HEK293 (cell line): ENCODE results near the gene NOXO1.
A peak's percentile ranks its signal among the peaks of the same experiment; 100 is the strongest.

Experiments
- BCL11B ChIP-seq: fragments of 450-650 bp; formaldehyde crosslinking; IDR thresholded peaks from 2 replicates; pipeline ENCODE4 v1.5.1; 2016; ENCODE audit warnings: low read depth, missing biosample characterization, missing genetic modification characterization
- GLIS2 ChIP-seq: fragments of 450-650 bp; formaldehyde crosslinking; IDR thresholded peaks from 2 replicates; pipeline ENCODE4 v1.5.1; 2016; ENCODE audit warnings: missing biosample characterization, missing genetic modification characterization
- INSM2 ChIP-seq: fragments of 450-650 bp; formaldehyde crosslinking; IDR thresholded peaks from 2 replicates; pipeline ENCODE4 v1.5.1; 2016; ENCODE audit warnings: missing biosample characterization, missing genetic modification characterization
- MEIS1 ChIP-seq: sonication (generic); formaldehyde crosslinking; IDR thresholded peaks from 2 replicates; pipeline ENCODE4 v1.8.1; 2022; ENCODE audit warnings: missing genetic modification reagents, mild to moderate bottlenecking, borderline replicate concordance
- OSR2 ChIP-seq: fragments of 450-650 bp; formaldehyde crosslinking; IDR thresholded peaks from 2 replicates; pipeline ENCODE4 v1.5.1; 2016; ENCODE audit warnings: missing biosample characterization, missing genetic modification characterization
- PBX3 ChIP-seq: sonication (generic); formaldehyde crosslinking; IDR thresholded peaks from 2 replicates; pipeline ENCODE4 v1.8.1; 2022; ENCODE audit warnings: mild to moderate bottlenecking, moderate library complexity, missing genetic modification reagents
- SP2 ChIP-seq: fragments of 450-650 bp; formaldehyde crosslinking; IDR thresholded peaks from 2 replicates; pipeline ENCODE4 v1.5.1; 2016; ENCODE audit warnings: missing biosample characterization, missing genetic modification characterization
- SP3 ChIP-seq: fragments of 450-650 bp; formaldehyde crosslinking; IDR thresholded peaks from 2 replicates; pipeline ENCODE4 v1.5.1; 2016; ENCODE audit warnings: missing biosample characterization, missing genetic modification characterization
- ZBTB1 ChIP-seq: fragments of 450-650 bp; formaldehyde crosslinking; IDR thresholded peaks from 2 replicates; pipeline ENCODE4 v1.5.1; 2016; ENCODE audit warnings: missing biosample characterization, missing genetic modification characterization
- ZIC2 ChIP-seq: fragments of 450-650 bp; formaldehyde crosslinking; IDR thresholded peaks from 2 replicates; pipeline ENCODE4 v1.5.1; 2016; ENCODE audit warnings: missing biosample characterization, missing genetic modification characterization
- ZNF112 ChIP-seq: fragments of 450-650 bp; formaldehyde crosslinking; IDR thresholded peaks from 2 replicates; pipeline ENCODE4 v1.5.0; 2017; ENCODE audit warnings: missing biosample characterization, missing genetic modification characterization
- ZNF138 ChIP-seq: fragments of 450-650 bp; formaldehyde crosslinking; IDR thresholded peaks from 2 replicates; pipeline ENCODE4 v1.5.1; 2016; ENCODE audit warnings: missing biosample characterization, missing genetic modification characterization, borderline replicate concordance
- ZNF155 ChIP-seq: fragments of 450-650 bp; formaldehyde crosslinking; IDR thresholded peaks from 2 replicates; pipeline ENCODE4 v1.5.1; 2016; ENCODE audit warnings: missing biosample characterization, missing genetic modification characterization
- ZNF184 ChIP-seq: fragments of 450-650 bp; IDR thresholded peaks from 2 replicates; pipeline ENCODE4 v1.5.1; 2018; ENCODE audit warnings: missing biosample characterization, mild to moderate bottlenecking, missing genetic modification characterization
- ZNF2 ChIP-seq: fragments of 450-650 bp; formaldehyde crosslinking; IDR thresholded peaks from 2 replicates; pipeline ENCODE4 v1.5.1; 2016; ENCODE audit warnings: missing biosample characterization, missing genetic modification characterization
- ZNF266 ChIP-seq: fragments of 450-650 bp; formaldehyde crosslinking; IDR thresholded peaks from 2 replicates; pipeline ENCODE4 v1.5.1; 2016; ENCODE audit warnings: missing biosample characterization, missing genetic modification characterization, low read depth
- ZNF324 ChIP-seq: fragments of 450-650 bp; formaldehyde crosslinking; IDR thresholded peaks from 2 replicates; pipeline ENCODE4 v1.5.1; 2016; ENCODE audit warnings: missing biosample characterization, missing genetic modification characterization
- ZNF48 ChIP-seq: fragments of 450-650 bp; formaldehyde crosslinking; IDR thresholded peaks from 2 replicates; pipeline ENCODE4 v1.5.1; 2016; ENCODE audit warnings: missing biosample characterization, missing genetic modification characterization
- ZNF514 ChIP-seq: fragments of 450-650 bp; formaldehyde crosslinking; IDR thresholded peaks from 2 replicates; pipeline ENCODE4 v1.5.1; 2016; ENCODE audit warnings: missing biosample characterization, missing genetic modification characterization
- ZNF600 ChIP-seq: fragments of 450-650 bp; formaldehyde crosslinking; IDR thresholded peaks from 2 replicates; pipeline ENCODE4 v1.5.1; 2016; ENCODE audit warnings: missing biosample characterization, missing genetic modification characterization
- ZNF624 ChIP-seq: fragments of 450-650 bp; formaldehyde crosslinking; IDR thresholded peaks from 2 replicates; pipeline ENCODE4 v1.5.1; 2017; ENCODE audit warnings: missing biosample characterization, missing genetic modification characterization
- ZNF645 ChIP-seq: fragments of 450-650 bp; formaldehyde crosslinking; IDR thresholded peaks from 2 replicates; pipeline ENCODE4; 2016; ENCODE audit warnings: missing biosample characterization, missing genetic modification characterization
- ZNF660 ChIP-seq: fragments of 450-650 bp; IDR thresholded peaks from 2 replicates; pipeline ENCODE4 v1.5.1; 2018; ENCODE audit warnings: missing biosample characterization, mild to moderate bottlenecking, missing genetic modification characterization
- ZNF777 ChIP-seq: fragments of 450-650 bp; formaldehyde crosslinking; IDR thresholded peaks from 2 replicates; pipeline ENCODE4 v1.5.1; 2017; ENCODE audit warnings: missing biosample characterization, missing genetic modification characterization, borderline replicate concordance
- ZNF830 ChIP-seq: fragments of 450-650 bp; IDR thresholded peaks from 2 replicates; pipeline ENCODE4 v1.5.0; 2018; ENCODE audit warnings: missing biosample characterization, missing genetic modification characterization, low read depth, mild to moderate bottlenecking, moderate library complexity
- ZSCAN18 ChIP-seq: fragments of 450-650 bp; formaldehyde crosslinking; IDR thresholded peaks from 2 replicates; pipeline ENCODE4 v1.5.1; 2016; ENCODE audit warnings: missing biosample characterization, missing genetic modification characterization
- TF ChIP-seq, protein P1 (sequence below): fragments of 450-650 bp; formaldehyde crosslinking; IDR thresholded peaks from 2 replicates; pipeline ENCODE4 v1.5.1; 2016; ENCODE audit warnings: missing biosample characterization, missing genetic modification characterization, borderline replicate concordance

NOXO1 gene

DNA sequence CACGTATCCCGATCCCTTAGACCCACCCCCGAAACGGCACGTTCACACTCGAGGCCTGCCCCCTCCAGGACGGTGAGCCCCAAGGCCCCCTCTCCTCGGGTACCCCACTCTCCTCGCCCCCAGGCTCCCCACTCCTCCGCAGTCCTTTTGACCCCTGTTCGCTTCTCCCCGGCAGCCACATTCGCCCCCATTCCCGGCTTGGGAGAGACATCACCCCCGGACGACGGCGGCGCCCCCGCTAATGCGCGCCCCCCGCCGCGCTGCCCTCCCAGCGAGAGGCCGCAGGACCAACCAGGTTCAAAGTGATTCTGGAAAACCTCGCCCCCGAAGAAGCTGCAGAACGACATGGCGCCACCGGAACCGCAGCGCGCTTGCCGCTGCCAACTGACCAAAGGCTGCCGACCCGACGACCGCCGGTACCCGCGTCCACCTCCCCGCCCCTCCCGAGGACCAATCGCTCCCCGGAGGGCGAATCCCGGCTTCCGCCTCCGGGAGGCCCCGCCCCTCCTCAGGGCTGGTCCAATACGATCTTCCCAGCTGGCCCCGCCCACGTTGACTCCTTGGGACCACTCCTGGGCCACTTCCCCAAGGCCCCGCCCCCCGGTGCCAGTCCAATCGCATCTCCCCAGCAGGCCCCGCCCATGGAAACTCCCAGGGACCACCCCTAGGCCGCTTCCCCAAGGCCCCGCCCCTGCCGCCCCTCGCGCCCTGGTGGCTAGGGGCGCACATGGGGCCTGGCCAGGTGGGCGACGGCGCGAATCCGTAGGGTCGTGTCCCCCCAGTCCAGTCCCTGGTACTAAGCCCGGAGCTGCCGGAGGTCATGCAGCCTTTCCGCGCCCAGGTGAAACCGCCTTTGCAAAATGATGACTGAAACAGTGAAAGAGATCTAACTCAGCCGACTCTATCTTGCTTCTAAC lies 38.2 kb downstream of the NOXO1 start, which contains the start of gene MSRB1 (continued):
- TF ChIP-seq, protein P1, sequence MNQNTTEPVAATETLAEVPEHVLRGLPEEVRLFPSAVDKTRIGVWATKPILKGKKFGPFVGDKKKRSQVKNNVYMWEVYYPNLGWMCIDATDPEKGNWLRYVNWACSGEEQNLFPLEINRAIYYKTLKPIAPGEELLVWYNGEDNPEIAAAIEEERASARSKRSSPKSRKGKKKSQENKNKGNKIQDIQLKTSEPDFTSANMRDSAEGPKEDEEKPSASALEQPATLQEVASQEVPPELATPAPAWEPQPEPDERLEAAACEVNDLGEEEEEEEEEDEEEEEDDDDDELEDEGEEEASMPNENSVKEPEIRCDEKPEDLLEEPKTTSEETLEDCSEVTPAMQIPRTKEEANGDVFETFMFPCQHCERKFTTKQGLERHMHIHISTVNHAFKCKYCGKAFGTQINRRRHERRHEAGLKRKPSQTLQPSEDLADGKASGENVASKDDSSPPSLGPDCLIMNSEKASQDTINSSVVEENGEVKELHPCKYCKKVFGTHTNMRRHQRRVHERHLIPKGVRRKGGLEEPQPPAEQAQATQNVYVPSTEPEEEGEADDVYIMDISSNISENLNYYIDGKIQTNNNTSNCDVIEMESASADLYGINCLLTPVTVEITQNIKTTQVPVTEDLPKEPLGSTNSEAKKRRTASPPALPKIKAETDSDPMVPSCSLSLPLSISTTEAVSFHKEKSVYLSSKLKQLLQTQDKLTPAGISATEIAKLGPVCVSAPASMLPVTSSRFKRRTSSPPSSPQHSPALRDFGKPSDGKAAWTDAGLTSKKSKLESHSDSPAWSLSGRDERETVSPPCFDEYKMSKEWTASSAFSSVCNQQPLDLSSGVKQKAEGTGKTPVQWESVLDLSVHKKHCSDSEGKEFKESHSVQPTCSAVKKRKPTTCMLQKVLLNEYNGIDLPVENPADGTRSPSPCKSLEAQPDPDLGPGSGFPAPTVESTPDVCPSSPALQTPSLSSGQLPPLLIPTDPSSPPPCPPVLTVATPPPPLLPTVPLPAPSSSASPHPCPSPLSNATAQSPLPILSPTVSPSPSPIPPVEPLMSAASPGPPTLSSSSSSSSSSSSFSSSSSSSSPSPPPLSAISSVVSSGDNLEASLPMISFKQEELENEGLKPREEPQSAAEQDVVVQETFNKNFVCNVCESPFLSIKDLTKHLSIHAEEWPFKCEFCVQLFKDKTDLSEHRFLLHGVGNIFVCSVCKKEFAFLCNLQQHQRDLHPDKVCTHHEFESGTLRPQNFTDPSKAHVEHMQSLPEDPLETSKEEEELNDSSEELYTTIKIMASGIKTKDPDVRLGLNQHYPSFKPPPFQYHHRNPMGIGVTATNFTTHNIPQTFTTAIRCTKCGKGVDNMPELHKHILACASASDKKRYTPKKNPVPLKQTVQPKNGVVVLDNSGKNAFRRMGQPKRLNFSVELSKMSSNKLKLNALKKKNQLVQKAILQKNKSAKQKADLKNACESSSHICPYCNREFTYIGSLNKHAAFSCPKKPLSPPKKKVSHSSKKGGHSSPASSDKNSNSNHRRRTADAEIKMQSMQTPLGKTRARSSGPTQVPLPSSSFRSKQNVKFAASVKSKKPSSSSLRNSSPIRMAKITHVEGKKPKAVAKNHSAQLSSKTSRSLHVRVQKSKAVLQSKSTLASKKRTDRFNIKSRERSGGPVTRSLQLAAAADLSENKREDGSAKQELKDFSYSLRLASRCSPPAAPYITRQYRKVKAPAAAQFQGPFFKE (tag by site-specific recombination), result no peak
- peak; percentile 87 for TF ChIP-seq ZNF777
- 0 out of 2 replicates have a peak, but pooled peaks have one; percentile 25 for TF ChIP-seq ZNF600 (tag by site-specific recombination)
- peak; percentile 63; the same call in 1 of the 2 replicates for TF ChIP-seq ZNF2 (tag by site-specific recombination)
- TF ChIP-seq BCL11B (tag by site-specific recombination), result peak; percentile 97
- no peak for TF ChIP-seq ZNF112 (tag by site-specific recombination)
- no peak for TF ChIP-seq ZNF138
- no peak for TF ChIP-seq ZNF514
- TF ChIP-seq ZNF830 (tag by site-specific recombination), result no peak
- 0 out of 2 replicates have a peak, but pooled peaks have one; percentile 18 for TF ChIP-seq INSM2 (tag by site-specific recombination)
- no peak for TF ChIP-seq ZNF184
- 0 out of 2 replicates have a peak, but pooled peaks have one; percentile 17 for TF ChIP-seq ZNF660 (tag by site-specific recombination)
- TF ChIP-seq GLIS2 (tag by site-specific recombination), result peak; percentile 83
- peak; percentile 99 for TF ChIP-seq SP3 (tag by site-specific recombination)
- no peak for TF ChIP-seq MEIS1 (CRISPR knock-in tag)
- TF ChIP-seq OSR2 (tag by site-specific recombination), result peak; percentile 40; the same call in 1 of the 2 replicates
- TF ChIP-seq ZNF624 (tag by site-specific recombination), result no peak
- no peak for TF ChIP-seq ZNF48
- TF ChIP-seq ZNF324, result peak; percentile 86; the same call in 1 of the 2 replicates
- TF ChIP-seq ZNF266 (tag by site-specific recombination), result no peak
- TF ChIP-seq ZSCAN18, result no peak
- TF ChIP-seq ZNF645 (tag by site-specific recombination), result no peak
- TF ChIP-seq ZIC2, result peak; percentile 57
- TF ChIP-seq ZBTB1 (tag by site-specific recombination), result no peak
- TF ChIP-seq ZNF155 (tag by site-specific recombination), result no peak
- peak; percentile 43; the same call in 1 of the 2 replicates for TF ChIP-seq PBX3
- peak; percentile 99 for TF ChIP-seq SP2 (tag by site-specific recombination)
